Neural progenitor cell (in vitro differentiated cells): ENCODE data around the gene LSM10. TPM values are rescaled to one million over a fixed set of nuclear protein-coding genes. Genes with fewer than 3 reads are reported as not detected.

ENCODE experiments used
- DNase-seq: peaks from one replicate; pipeline ENCODE4 v3.0.0-alpha.2; 2016; ENCODE audit warnings: low spot score
- H2AFZ ChIP-seq: fragments of 200-600 bp; sonication (generic); replicated peaks from 2 replicates; pipeline ENCODE4 v1.6.1; 2016; ENCODE audit warnings: antibody characterized with exemption
- H3F3A ChIP-seq: fragments of 200-600 bp; sonication (generic); 2 replicates; pipeline ENCODE4 v1.6.1; 2016; ENCODE audit warnings: antibody characterized with exemption, low read depth
- H3K27ac ChIP-seq: fragments of 200-600 bp; sonication (generic); 2 replicates; pipeline ENCODE4 v1.5.1; 2016; ENCODE audit warnings: mild to moderate bottlenecking
- H3K27me3 ChIP-seq: fragments of 200-600 bp; sonication (generic); 2 replicates; pipeline ENCODE4 v1.6.1; 2016; ENCODE audit warnings: mild to moderate bottlenecking, moderate library complexity
- H3K36me3 ChIP-seq: fragments of 200-600 bp; sonication (generic); 2 replicates; pipeline ENCODE4 v1.5.1; 2016
- H3K4me1 ChIP-seq: fragments of 200-600 bp; sonication (generic); 2 replicates; pipeline ENCODE4 v1.6.1; 2016; ENCODE audit warnings: mixed run types
- H3K4me2 ChIP-seq: fragments of 200-600 bp; sonication (generic); 2 replicates; pipeline ENCODE4 v1.6.1; 2016
- H3K4me3 ChIP-seq: fragments of 200-600 bp; sonication (generic); 2 replicates; pipeline ENCODE4 v1.5.1; 2016
- H3K79me2 ChIP-seq: fragments of 200-600 bp; sonication (generic); 2 replicates; pipeline ENCODE4 v1.6.1; 2016; ENCODE audit warnings: low read depth
- H3K9ac ChIP-seq: fragments of 200-600 bp; sonication (generic); 2 replicates; pipeline ENCODE4 v1.6.1; 2016
- H3K9me3 ChIP-seq: fragments of 200-600 bp; sonication (generic); 2 replicates; pipeline ENCODE4 v1.5.1; 2016; ENCODE audit warnings: low read depth
- H4K20me1 ChIP-seq: fragments of 200-600 bp; sonication (generic); 2 replicates; pipeline ENCODE4 v1.6.1; 2016; ENCODE audit warnings: low read depth
- H3K27ac Mint-ChIP-seq: 3 replicates; pipeline ENCODE4 v1.8.0; 2021; ENCODE audit warnings: mixed read lengths
- H3K27me3 Mint-ChIP-seq: 2 replicates; pipeline ENCODE4 v1.8.0; 2022; ENCODE audit warnings: low read depth, mild to moderate bottlenecking, inconsistent platforms, moderate library complexity, mixed read lengths; ENCODE audit not compliant: insufficient read depth
- H3K36me3 Mint-ChIP-seq: 3 replicates; pipeline ENCODE4 v1.8.0; 2021; ENCODE audit warnings: mixed read lengths
- H3K4me1 Mint-ChIP-seq: 3 replicates; pipeline ENCODE4 v1.8.0; 2021; ENCODE audit warnings: mixed read lengths
- H3K4me3 Mint-ChIP-seq: 3 replicates; pipeline ENCODE4 v1.8.0; 2021; ENCODE audit warnings: mild to moderate bottlenecking, moderate library complexity, mixed read lengths
- H3K9me3 Mint-ChIP-seq: 3 replicates; pipeline ENCODE4 v1.8.0; 2020; ENCODE audit warnings: mixed read lengths
- EZH2 ChIP-seq: fragments of 200-600 bp; sonication (generic); IDR thresholded peaks from 2 replicates; pipeline ENCODE4 v1.6.1; 2017; ENCODE audit warnings: antibody characterized with exemption, mild to moderate bottlenecking, moderate library complexity
- EZH2phosphoT487 ChIP-seq: fragments of 200-600 bp; sonication (generic); IDR thresholded peaks from 2 replicates; pipeline ENCODE4 v1.6.1; 2017; ENCODE audit warnings: antibody characterized with exemption
- total RNA-seq: library from RNA; depleted of rRNA; stranded (reverse); fragments of >200 nt; gene quantifications from 2 replicates; pipeline ENCODE4 v1.2.3, GENCODE V29; 2015; ENCODE audit warnings: low replicate concordance
- TF ChIP-seq, protein P1 (sequence below): fragments of 200-600 bp; sonication (generic); IDR thresholded peaks from 2 replicates; pipeline ENCODE4 v1.5.1; 2017; ENCODE audit warnings: antibody characterized with exemption, mild to moderate bottlenecking

LSM10 gene
- total RNA-seq, 1 donor from 2014 or later: 8.6 TPM

DNA sequence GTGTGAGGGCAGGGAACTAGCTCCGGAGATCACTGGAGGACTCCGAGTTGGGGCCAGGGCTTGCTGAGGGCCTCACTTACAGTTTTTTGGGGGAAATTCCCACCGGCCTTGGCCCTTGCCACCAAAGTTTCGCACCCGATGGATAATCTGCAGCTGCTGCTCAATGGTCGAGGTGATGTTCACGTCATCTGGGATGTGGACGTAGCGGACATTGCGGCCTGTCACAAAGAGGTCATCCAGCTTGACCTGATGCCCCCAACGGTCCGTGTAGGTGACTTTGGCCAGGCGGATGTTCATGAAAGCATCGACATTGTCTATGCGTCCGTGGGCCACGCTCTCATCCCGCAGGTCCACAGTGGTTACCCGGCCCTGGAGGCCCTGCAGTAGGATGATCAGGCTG is 4.0 kb downstream of the LSM10 start:
- no peak overlapping the region for H3K27ac ChIP-seq
- Mint-ChIP-seq H3K27me3 (peaks cover 6% of the 10 kb centered on the region), H3K36me3 (peaks cover 14% of the 10 kb centered on the region), H3K4me3 (no peak overlapping the region), H3K27ac (no peak overlapping the region), H3K4me1 (peaks cover 22% of the 10 kb centered on the region), H3K9me3 (no peaks in the 10 kb centered on the region)
- H3K4me1 ChIP-seq: peaks cover 6% of the 10 kb centered on the region
- no peak overlapping the region for H3K4me2 ChIP-seq
- H3K36me3 ChIP-seq: no peaks in the 10 kb centered on the region
- peaks cover 13% of the 10 kb centered on the region for H3K79me2 ChIP-seq
- H3K9me3 ChIP-seq: no peaks in the 10 kb centered on the region
- no peak overlapping the region for H3K4me3 ChIP-seq
- H3K27me3 ChIP-seq: no peaks in the 10 kb centered on the region
- no peak for DNase-seq
- H2AFZ ChIP-seq: no peak overlapping the region
- H3F3A ChIP-seq: peaks cover 16% of the 10 kb centered on the region
- no peaks in the 10 kb centered on the region for H4K20me1 ChIP-seq
- TF ChIP-seq EZH2phosphoT487 (no peak), EZH2 (no peak)
- TF ChIP-seq, protein P1, sequence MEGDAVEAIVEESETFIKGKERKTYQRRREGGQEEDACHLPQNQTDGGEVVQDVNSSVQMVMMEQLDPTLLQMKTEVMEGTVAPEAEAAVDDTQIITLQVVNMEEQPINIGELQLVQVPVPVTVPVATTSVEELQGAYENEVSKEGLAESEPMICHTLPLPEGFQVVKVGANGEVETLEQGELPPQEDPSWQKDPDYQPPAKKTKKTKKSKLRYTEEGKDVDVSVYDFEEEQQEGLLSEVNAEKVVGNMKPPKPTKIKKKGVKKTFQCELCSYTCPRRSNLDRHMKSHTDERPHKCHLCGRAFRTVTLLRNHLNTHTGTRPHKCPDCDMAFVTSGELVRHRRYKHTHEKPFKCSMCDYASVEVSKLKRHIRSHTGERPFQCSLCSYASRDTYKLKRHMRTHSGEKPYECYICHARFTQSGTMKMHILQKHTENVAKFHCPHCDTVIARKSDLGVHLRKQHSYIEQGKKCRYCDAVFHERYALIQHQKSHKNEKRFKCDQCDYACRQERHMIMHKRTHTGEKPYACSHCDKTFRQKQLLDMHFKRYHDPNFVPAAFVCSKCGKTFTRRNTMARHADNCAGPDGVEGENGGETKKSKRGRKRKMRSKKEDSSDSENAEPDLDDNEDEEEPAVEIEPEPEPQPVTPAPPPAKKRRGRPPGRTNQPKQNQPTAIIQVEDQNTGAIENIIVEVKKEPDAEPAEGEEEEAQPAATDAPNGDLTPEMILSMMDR: no peak
- H3K9ac ChIP-seq: no peak overlapping the region

DNA sequence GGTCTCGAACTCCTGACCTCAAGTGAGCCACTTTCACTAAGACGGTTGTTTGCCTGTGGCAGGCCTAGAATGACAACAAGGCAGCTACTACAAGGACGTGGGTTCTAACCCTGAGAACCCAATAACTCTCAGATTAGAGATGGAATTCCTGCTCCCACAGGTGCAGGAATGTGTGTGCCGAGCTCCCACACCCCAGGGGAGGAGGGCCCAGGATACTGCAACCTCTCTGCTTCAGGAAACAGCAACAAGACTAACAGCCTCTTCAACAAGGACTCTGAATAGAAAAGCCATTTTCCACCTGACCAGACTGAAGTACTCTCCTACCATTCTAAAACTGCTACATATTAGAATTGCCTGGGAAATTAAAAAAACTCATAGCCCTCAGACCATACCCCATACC is 4.9 kb downstream of the LSM10 start:
- no peaks in the 10 kb centered on the region for H3K9me3 Mint-ChIP-seq
- peaks cover 20% of the 10 kb centered on the region for H3K4me1 Mint-ChIP-seq
- H3K27me3 ChIP-seq: no peaks in the 10 kb centered on the region
- H3K27me3 Mint-ChIP-seq: peaks cover 6% of the 10 kb centered on the region
- H3K4me3 ChIP-seq: no peak overlapping the region
- H3K4me3 Mint-ChIP-seq: no peak overlapping the region
- H3K4me1 ChIP-seq: peaks cover 10% of the 10 kb centered on the region
- TF ChIP-seq EZH2phosphoT487: no peak
- no peak for TF ChIP-seq EZH2
- no peak overlapping the region for H2AFZ ChIP-seq
- H3K36me3 ChIP-seq: no peaks in the 10 kb centered on the region
- no peak overlapping the region for H3K27ac ChIP-seq
- H3K9ac ChIP-seq: no peak overlapping the region
- peaks cover 13% of the 10 kb centered on the region for H3K79me2 ChIP-seq
- H4K20me1 ChIP-seq: no peaks in the 10 kb centered on the region
- H3F3A ChIP-seq: peaks cover 16% of the 10 kb centered on the region
- H3K27ac Mint-ChIP-seq: no peak overlapping the region
- no peak for DNase-seq
- no peaks in the 10 kb centered on the region for H3K9me3 ChIP-seq
- H3K36me3 Mint-ChIP-seq: peaks cover 14% of the 10 kb centered on the region
- H3K4me2 ChIP-seq: no peak overlapping the region

DNA sequence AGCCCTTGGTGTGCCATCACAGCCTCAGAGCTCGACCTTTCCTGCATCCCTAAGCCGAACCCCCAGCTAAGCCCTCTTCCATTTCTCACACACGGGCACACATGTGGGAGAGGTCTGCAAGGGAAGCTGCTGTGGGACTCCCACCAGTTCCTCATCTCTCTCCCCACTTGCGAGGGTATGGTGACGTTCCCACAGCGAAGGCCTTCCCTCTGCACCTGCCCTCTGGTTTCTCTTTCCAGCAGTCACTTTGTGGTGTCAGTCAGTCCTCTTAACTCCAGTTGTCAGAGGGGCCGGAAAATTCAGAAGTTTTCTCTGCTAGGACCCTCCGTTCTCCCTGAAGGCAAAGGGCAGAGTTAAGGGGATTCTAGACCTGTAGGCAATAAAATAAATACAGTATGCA is 6.4 kb downstream of the LSM10 start:
- Mint-ChIP-seq H3K27ac (no peak overlapping the region), H3K36me3 (peaks cover 14% of the 10 kb centered on the region), H3K9me3 (no peaks in the 10 kb centered on the region), H3K4me1 (peaks cover 26% of the 10 kb centered on the region), H3K27me3 (peaks cover 6% of the 10 kb centered on the region), H3K4me3 (no peak overlapping the region)
- no peak overlapping the region for H3K9ac ChIP-seq
- no peaks in the 10 kb centered on the region for H3K9me3 ChIP-seq
- TF ChIP-seq EZH2 (no peak), EZH2phosphoT487 (no peak)
- TF ChIP-seq, protein P1: no peak
- H3K36me3 ChIP-seq: no peaks in the 10 kb centered on the region
- DNase-seq: no peak
- H3K27me3 ChIP-seq: no peaks in the 10 kb centered on the region
- peaks cover 18% of the 10 kb centered on the region for H3K4me1 ChIP-seq
- H3K79me2 ChIP-seq: peaks cover 2% of the 10 kb centered on the region
- no peak overlapping the region for H3K4me2 ChIP-seq
- peaks cover 24% of the 10 kb centered on the region for H3F3A ChIP-seq
- H4K20me1 ChIP-seq: no peaks in the 10 kb centered on the region
- H3K4me3 ChIP-seq: no peak overlapping the region
- H3K27ac ChIP-seq: no peak overlapping the region
- H2AFZ ChIP-seq: no peak overlapping the region

DNA sequence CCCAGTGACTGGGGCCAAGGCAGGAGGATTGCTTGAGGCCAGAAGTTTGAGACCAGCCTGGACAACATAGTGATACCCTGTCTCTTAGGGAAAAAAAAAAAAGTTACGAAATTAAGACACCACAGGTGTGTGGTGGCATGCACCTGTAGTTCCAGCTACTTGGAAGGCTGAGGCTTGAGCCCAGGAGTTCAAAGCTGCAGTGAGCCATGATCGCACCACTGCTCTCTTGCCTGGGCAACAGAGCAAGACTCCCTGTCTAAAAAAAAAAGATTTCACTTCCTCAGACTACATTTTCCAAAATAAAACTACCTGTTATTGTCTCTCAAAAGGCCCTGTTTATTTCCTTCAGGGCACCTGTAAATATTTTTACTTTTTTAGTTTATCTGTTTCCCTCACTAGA is 7.3 kb downstream of the LSM10 start:
- Histone ChIP-seq H3K9ac (no peak overlapping the region), H3K4me1 (peaks cover 18% of the 10 kb centered on the region), H3K4me2 (no peak overlapping the region), H3K27ac (no peak overlapping the region), H3K4me3 (no peak overlapping the region), H3K79me2 (no peaks in the 10 kb centered on the region), H3F3A (peaks cover 26% of the 10 kb centered on the region), H3K36me3 (no peaks in the 10 kb centered on the region), H3K27me3 (no peaks in the 10 kb centered on the region), H3K9me3 (no peaks in the 10 kb centered on the region), H4K20me1 (peaks cover under 1% of the 10 kb centered on the region), H2AFZ (no peak overlapping the region)
- no peak for TF ChIP-seq EZH2
- TF ChIP-seq, protein P1: no peak
- TF ChIP-seq EZH2phosphoT487: no peak
- peaks cover 14% of the 10 kb centered on the region for H3K36me3 Mint-ChIP-seq
- peaks cover 27% of the 10 kb centered on the region for H3K4me1 Mint-ChIP-seq
- H3K4me3 Mint-ChIP-seq: no peak overlapping the region
- no peak overlapping the region for H3K27ac Mint-ChIP-seq
- H3K27me3 Mint-ChIP-seq: peaks cover 6% of the 10 kb centered on the region
- no peaks in the 10 kb centered on the region for H3K9me3 Mint-ChIP-seq
- no peak for DNase-seq
